ENCODE measurements around the gene SLC35G6.

The SLC35G6 gene

DNA sequence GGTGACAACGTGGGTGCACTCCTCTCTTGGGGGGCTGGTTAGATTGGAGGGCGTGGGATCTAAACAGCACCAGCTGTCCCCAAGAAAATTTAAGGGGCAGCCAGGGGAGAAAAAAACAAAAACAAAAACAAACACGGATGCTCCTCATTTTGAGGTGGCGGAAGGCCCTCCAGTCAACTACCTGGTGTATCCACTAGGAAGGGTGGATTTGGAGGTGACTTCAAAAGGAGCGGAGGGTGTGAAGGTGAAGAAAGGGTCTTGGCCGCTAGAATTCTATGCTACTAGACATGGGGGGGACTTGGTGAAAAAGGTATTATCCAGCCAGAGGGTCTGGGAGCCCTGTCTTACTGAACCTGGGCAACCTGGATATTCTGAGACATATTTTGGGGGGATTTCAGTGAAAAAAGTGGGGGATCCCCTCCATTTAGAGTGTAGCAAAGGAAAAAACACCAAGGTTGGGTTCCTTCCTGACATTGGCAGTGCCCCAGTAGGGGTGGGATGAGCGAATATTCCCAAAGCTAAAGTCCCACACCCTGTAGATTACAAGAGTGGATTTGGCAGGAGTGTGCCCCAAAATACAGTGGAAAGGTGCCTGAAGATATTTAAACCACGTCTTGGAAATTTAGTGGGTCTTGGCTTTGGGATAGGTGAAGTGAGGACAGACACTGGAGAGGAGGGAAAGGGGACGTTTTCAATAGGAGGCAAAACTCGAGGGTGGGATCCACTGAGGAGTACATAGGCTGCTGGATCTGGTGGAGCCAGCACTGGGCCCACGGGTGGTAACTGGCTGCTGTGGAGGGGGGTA lies 42.4 kb upstream of the SLC35G6 start:
- no peak for ATAC-seq (ENCODE audit: insufficient read depth, low read depth)
- H3K9ac ChIP-seq (ENCODE audit: low read depth, low read length) = no peak overlapping the region

DNA sequence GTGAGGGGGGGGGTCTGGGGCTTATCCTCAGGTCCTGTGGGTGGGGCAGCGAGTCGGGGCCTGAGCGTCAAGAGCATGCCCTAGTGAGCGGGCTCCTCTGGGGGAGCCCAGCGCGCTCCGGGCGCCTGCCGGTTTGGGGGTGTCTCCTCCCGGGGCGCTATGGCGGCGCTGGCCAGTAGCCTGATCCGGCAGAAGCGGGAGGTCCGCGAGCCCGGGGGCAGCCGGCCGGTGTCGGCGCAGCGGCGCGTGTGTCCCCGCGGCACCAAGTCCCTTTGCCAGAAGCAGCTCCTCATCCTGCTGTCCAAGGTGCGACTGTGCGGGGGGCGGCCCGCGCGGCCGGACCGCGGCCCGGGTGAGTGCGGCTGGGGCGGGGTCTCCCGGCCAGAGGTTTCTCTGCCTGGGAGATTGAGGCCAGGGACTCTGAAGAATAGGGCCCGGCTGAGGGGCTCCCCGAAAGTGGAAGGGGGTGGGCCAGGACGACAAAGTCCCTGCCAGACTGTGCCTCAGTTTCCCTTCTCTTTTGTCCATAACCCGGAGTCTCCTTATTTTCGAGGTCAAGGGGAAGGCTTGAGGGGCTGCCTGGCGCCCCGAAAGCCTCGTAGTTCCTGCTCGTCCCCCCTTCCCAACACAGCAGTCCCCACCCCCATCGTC lies 41.7 kb upstream of the SLC35G6 start, which contains the start of gene FGF11:
TSS of gene FGF11 (plus strand) at position 51 of the 651 bp plus-strand sequence. CDS start at position 160, 109 bp downstream.
- Histone ChIP-seq H2AFZ (ENCODE audit: low read depth, low read length) (no peak within 1 kb of the TSS), H3K9ac (ENCODE audit: low read depth, low read length) (no peak within 1 kb of the TSS), H3K4me3 (ENCODE audit: low read depth in 1 of 2, low read length in 2 of 2) (no peak within 1 kb of the TSS), H3K27me3 (ENCODE audit: insufficient read depth, low read length, poor library complexity) (no peaks in the 10 kb centered on the region), H3K27ac (ENCODE audit: low read length) (no peak within 1 kb of the TSS), H3K36me3 (ENCODE audit: insufficient read depth, low read length) (peaks cover 4% of the 10 kb centered on the region; the same call in 1 of the 2 replicates), H3K4me2 (ENCODE audit: insufficient read depth, low read length) (no peak within 1 kb of the TSS), H3K9me3 (ENCODE audit: insufficient read depth, low read length, severe bottlenecking) (no peaks in the 10 kb centered on the region), H3K79me2 (ENCODE audit: insufficient read depth, low read length) (peaks cover 15% of the 10 kb centered on the region), H4K20me1 (ENCODE audit: insufficient read depth, low read length) (no peaks in the 10 kb centered on the region), H3K4me1 (ENCODE audit: insufficient read depth, low read length) (peaks cover 20% of the 10 kb centered on the region)
- TF ChIP-seq, protein P1, sequence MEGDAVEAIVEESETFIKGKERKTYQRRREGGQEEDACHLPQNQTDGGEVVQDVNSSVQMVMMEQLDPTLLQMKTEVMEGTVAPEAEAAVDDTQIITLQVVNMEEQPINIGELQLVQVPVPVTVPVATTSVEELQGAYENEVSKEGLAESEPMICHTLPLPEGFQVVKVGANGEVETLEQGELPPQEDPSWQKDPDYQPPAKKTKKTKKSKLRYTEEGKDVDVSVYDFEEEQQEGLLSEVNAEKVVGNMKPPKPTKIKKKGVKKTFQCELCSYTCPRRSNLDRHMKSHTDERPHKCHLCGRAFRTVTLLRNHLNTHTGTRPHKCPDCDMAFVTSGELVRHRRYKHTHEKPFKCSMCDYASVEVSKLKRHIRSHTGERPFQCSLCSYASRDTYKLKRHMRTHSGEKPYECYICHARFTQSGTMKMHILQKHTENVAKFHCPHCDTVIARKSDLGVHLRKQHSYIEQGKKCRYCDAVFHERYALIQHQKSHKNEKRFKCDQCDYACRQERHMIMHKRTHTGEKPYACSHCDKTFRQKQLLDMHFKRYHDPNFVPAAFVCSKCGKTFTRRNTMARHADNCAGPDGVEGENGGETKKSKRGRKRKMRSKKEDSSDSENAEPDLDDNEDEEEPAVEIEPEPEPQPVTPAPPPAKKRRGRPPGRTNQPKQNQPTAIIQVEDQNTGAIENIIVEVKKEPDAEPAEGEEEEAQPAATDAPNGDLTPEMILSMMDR (IDR thresholded peaks at IDR 0.05; ENCODE audit: borderline replicate concordance, extremely low read depth, low read length, poor library complexity, severe bottlenecking) = no peak
- no peak for TF ChIP-seq EZH2 (IDR thresholded peaks at IDR 0.05; ENCODE audit: borderline replicate concordance, low read depth, low read length, severe bottlenecking)
- no peak for ATAC-seq (ENCODE audit: insufficient read depth, low read depth)
- DNase-seq = no peak

More for the DNA sequence above, 42.4 kb upstream of the SLC35G6 start:
- Histone ChIP-seq H3K4me2 (ENCODE audit: insufficient read depth, low read length) (no peak overlapping the region), H4K20me1 (ENCODE audit: insufficient read depth, low read length) (no peaks in the 10 kb centered on the region), H3K79me2 (ENCODE audit: insufficient read depth, low read length) (peaks cover 15% of the 10 kb centered on the region), H3K27me3 (ENCODE audit: insufficient read depth, low read length, poor library complexity) (no peaks in the 10 kb centered on the region), H3K9me3 (ENCODE audit: insufficient read depth, low read length, severe bottlenecking) (no peaks in the 10 kb centered on the region), H3K4me3 (ENCODE audit: low read depth in 1 of 2, low read length in 2 of 2) (no peak overlapping the region), H3K36me3 (ENCODE audit: insufficient read depth, low read length) (peaks cover 4% of the 10 kb centered on the region; the same call in 1 of the 2 replicates), H2AFZ (ENCODE audit: low read depth, low read length) (no peak overlapping the region), H3K4me1 (ENCODE audit: insufficient read depth, low read length) (peaks cover 17% of the 10 kb centered on the region), H3K27ac (ENCODE audit: low read length) (no peak overlapping the region)
- TF ChIP-seq, protein P1 (IDR thresholded peaks at IDR 0.05; ENCODE audit: borderline replicate concordance, extremely low read depth, low read length, poor library complexity, severe bottlenecking) = no peak
- TF ChIP-seq EZH2 (IDR thresholded peaks at IDR 0.05; ENCODE audit: borderline replicate concordance, low read depth, low read length, severe bottlenecking) = no peak
- no peak for DNase-seq

DNA sequence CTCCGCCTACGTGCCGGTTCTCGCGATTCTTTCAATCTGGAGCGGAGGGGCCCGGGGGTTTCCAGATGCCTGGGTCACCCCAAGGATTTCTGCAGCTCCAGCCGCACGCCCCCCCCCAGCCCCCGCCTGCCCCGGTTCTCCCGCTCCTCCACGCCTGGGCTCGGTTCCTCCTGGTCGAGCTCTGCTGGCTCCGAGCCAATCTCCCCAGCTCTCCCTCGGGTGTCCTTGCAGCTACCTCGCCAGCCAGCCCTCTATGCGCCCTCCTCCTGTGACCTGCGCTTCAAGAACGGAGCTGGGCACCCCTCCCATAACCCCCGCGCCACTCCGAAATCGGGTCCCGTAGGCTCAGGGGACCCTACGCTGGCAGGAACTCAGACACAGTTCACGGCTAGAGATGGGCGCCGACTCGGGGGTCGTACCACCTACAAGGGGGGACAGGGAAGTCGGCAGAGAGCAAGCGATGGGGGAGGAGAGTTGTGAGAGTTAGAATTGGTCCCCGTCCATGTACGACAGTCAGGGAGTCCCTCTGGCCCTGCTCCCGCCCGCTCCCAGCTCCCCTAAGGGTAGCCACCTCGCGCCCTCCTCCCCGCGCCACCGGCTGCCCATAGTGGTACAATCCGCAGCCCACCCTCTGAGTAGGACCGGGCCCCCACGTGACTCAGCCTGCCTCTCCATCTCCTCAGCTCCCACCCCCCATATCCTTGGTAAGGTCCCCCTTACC lies 41.0 kb upstream of the SLC35G6 start:
- DNase-seq = no peak
- H3K79me2 ChIP-seq (ENCODE audit: insufficient read depth, low read length) = peaks cover 15% of the 10 kb centered on the region
- no peak overlapping the region for H3K4me3 ChIP-seq (ENCODE audit: low read depth in 1 of 2, low read length in 2 of 2)
- H3K9ac ChIP-seq (ENCODE audit: low read depth, low read length) = no peak overlapping the region
- no peak overlapping the region for H3K27ac ChIP-seq (ENCODE audit: low read length)
- no peak overlapping the region for H3K4me2 ChIP-seq (ENCODE audit: insufficient read depth, low read length)
- peaks cover 26% of the 10 kb centered on the region for H3K4me1 ChIP-seq (ENCODE audit: insufficient read depth, low read length)
- no peak for TF ChIP-seq EZH2 (IDR thresholded peaks at IDR 0.05; ENCODE audit: borderline replicate concordance, low read depth, low read length, severe bottlenecking)
- TF ChIP-seq, protein P1 (IDR thresholded peaks at IDR 0.05; ENCODE audit: borderline replicate concordance, extremely low read depth, low read length, poor library complexity, severe bottlenecking) = no peak
- no peaks in the 10 kb centered on the region for H3K27me3 ChIP-seq (ENCODE audit: insufficient read depth, low read length, poor library complexity)
- no peak overlapping the region for H2AFZ ChIP-seq (ENCODE audit: low read depth, low read length)
- H3K9me3 ChIP-seq (ENCODE audit: insufficient read depth, low read length, severe bottlenecking) = no peaks in the 10 kb centered on the region
- H4K20me1 ChIP-seq (ENCODE audit: insufficient read depth, low read length) = no peaks in the 10 kb centered on the region
- ATAC-seq (ENCODE audit: insufficient read depth, low read depth) = no peak
- H3K36me3 ChIP-seq (ENCODE audit: insufficient read depth, low read length) = peaks cover 4% of the 10 kb centered on the region; the same call in 1 of the 2 replicates
